Right cardiac atrium (tissue), 5 donors: ENCODE data around the gene TRIB2. TPM values are rescaled to one million over a fixed set of nuclear protein-coding genes. Genes with fewer than 3 reads are reported as not detected.
A peak's percentile ranks its signal among the peaks of the same experiment; 100 is the strongest.

Experiments
- ATAC-seq, 2 donors: fragments of 200-7000 bp; cut with Tn5 transposase; one replicate each; pipeline versions ENCODE4 v1.8.0 to v1.9.1; 2020; ENCODE audit warnings: moderate library complexity in 2 of 2, mild to moderate bottlenecking in 1 of 2
- DNase-seq, 3 donors: peaks; one replicate each; pipeline ENCODE4 v3.0.0-alpha.2; 2020
- H3K27ac ChIP-seq: one replicate; pipeline ENCODE4 v1.5.1; 2013; ENCODE audit warnings: mild to moderate bottlenecking, low read length, control low read depth, moderate library complexity
- H3K27me3 ChIP-seq: one replicate; pipeline ENCODE4 v1.6.1; 2013; ENCODE audit not compliant: control insufficient read depth, insufficient read depth
- H3K4me1 ChIP-seq: one replicate; pipeline ENCODE4 v1.6.1; 2013; ENCODE audit warnings: low read length; ENCODE audit not compliant: control insufficient read depth, insufficient read depth
- H3K4me3 ChIP-seq: one replicate; pipeline ENCODE4 v1.5.1; 2013; ENCODE audit warnings: low read length, control low read depth
- H3K9me3 ChIP-seq: one replicate; pipeline ENCODE4 v1.6.1; 2013; ENCODE audit warnings: low read length; ENCODE audit not compliant: control insufficient read depth
- WGBS: extraction: QIAGEN DNeasy Blood & Tissue Kit; methylation state at CpG from one replicate; pipeline ENCODE4 v1.1.7; 2013; 5-methylcytosine and 5-hydroxymethylcytosine counted together
- intact Hi-C, 4 donors: fragments of 100-400 bp; cut with DNase I; formaldehyde crosslinking; loops; one replicate each; pipeline versions ENCODE4 v1.11.0 to v1.14.0; 2022 to 2023
- polyA plus RNA-seq: library from polyadenylated mRNA; stranded (reverse); fragments of 200-250 nt; gene quantifications from one replicate; pipeline ENCODE4 v1.2.3, GENCODE V29; 2013
- total RNA-seq, 4 donors: library from RNA; stranded (reverse); fragmentation: NEBNext Ultra II Directional; extraction: Animal tissue kit (Norgen Biotek cat#: 25700); gene quantifications; one replicate each; pipeline ENCODE4 v1.2.1, GENCODE V29; 2021
- donor health status: healthy with polysubstance abuse.
- donor health status: DM: no; HTN: yes; CAD: no.
- donor health status: DM: no; HTN: no; CAD: no.
- donor health status: DM: no; HTN: yes; CAD: no; lungs with severe emphysema.
- donor health status: DM: yes; HTN: yes; CAD: no.

TRIB2 gene
- total and polyA plus RNA-seq, 5 donors: 24.7 to 32.2 (median 27.0) TPM

DNA sequence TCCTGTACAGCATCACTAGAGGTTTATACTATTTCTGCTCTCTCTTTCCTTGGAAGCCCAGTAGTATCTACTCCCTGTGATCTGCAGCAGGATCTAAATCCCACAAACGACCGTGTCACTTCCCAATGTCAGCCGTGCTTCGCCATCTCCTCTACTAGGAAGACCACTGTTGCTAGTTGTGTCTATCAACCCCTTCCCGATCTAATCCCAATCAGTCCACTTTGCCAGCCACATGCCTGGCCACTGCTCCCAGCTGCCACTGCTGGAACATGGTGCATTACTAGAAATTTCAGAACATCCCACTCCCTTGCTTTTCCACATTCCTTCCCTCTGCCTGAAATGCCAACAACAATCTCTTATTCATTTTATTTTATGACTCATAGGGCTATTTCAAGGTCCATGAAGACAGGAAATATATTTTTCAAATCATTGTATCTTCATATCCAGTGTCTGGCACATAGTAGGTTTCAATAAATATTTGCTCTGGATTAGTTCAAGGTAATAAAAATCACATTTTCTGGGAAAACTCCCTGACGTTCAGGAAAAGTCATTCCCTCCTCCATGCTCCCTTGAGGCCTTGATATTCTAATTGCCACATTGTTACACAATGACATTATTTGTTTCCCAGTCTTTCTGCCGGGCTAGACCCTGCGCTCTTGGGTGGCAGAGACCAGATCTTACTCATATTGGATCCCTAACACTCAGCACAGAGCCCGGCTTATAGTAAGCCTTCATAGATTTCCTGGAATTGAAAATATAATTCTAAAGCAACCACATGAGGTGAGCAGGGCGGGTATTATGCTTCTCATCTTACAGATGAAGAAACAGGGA lies 2.1 kb upstream of the TRIB2 start:
- DNase-seq (peak in 2 of 3 donors; percentile 40 to 69), ATAC-seq (peak; percentile 8 to 28)
- H3K27me3 ChIP-seq: no peaks in the 10 kb centered on the region
- no peaks in the 10 kb centered on the region for H3K9me3 ChIP-seq
- H3K27ac ChIP-seq: peak overlapping the region; percentile 100
- H3K4me1 ChIP-seq: peaks cover 9% of the 10 kb centered on the region
- no peak overlapping the region for H3K4me3 ChIP-seq
- 61% methylated on average over 10 of the region's 10 CpGs for WGBS
- intact Hi-C loops: loop anchor here in 3 of 4 donors (5.0 to 10.0 kb wide), 11 partner anchors 170 to 890 kb away; no protein-coding TSS in a partner anchor

DNA sequence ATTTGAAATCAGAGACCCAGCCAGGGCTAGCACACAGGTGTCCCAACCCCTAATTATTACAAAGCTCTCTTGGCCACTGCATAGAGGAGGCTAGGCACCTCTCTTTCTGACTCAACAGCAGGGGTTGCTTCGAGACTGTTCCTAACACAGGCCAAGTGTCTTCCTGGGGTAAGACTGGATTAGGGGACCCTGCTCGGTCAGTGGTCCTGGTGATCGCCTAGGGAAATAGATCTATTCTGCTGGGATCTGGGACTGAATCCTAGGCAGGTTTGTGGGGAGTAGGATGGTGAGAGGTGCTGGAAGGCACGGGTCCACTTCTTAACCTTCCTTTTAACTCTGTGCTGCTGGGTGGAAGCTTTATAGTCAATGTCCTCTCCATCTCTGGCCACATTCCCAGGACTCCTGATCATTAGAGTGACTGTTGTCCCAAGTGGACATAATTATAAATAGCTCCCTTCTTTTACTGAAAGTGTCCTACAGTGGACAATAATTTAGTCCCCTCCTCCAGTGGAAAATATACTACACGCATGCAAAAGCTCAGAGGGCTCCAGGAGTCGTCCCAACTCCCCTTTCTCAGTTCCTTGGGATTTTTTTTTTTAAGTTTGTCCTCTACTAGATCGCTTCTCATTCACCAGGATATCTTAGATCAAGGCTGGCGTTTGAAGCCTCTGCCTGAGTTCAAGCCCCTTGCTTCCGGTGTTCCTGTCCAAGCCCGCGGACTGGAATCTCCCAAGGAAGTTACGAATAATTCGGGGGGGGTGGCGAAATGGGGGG lies 1.3 kb upstream of the TRIB2 start:
- intact Hi-C loops: loop anchor here in 3 of 4 donors (5.0 to 10.0 kb wide), 11 partner anchors 171 to 891 kb away; no protein-coding TSS in a partner anchor
- ATAC-seq: peak in 1 of 2 donors; percentile 1

DNA sequence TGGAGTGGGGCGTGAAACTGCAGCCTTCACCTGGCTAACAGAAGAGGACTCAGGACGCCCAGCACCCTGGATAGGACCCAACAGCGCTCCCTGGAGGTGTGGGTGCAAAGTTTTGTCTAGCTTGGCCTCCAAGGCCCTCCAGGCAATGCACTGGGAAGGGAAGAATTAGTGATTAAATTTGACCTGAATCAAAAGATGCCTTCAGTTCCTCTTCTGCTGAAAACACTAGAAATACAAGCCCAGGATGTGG lies 779 bp upstream of the TRIB2 start:
- no peaks in the 10 kb centered on the region for H3K27me3 ChIP-seq
- peak; percentile 35 to 48 for ATAC-seq
- DNase-seq: peak; percentile 76 to 90 (median 90)
- H3K27ac ChIP-seq: peak overlapping the region; percentile 100
- H3K4me3 ChIP-seq: peak overlapping the region; percentile 85
- H3K4me1 ChIP-seq: peaks cover 9% of the 10 kb centered on the region
- no peaks in the 10 kb centered on the region for H3K9me3 ChIP-seq
- intact Hi-C loops: loop anchor here in 3 of 4 donors (5.0 to 10.0 kb wide), 11 partner anchors 171 to 891 kb away; no protein-coding TSS in a partner anchor
- WGBS: 3% methylated on average over 3 of the region's 3 CpGs

More for the DNA sequence above, 1.3 kb upstream of the TRIB2 start:
- WGBS: 24% methylated on average over 14 of the region's 14 CpGs
- H3K4me1 ChIP-seq: peaks cover 9% of the 10 kb centered on the region
- H3K4me3 ChIP-seq: peak overlapping the region; percentile 85
- peak overlapping the region; percentile 100 for H3K27ac ChIP-seq
- H3K27me3 ChIP-seq: no peaks in the 10 kb centered on the region
- DNase-seq: no peak
- H3K9me3 ChIP-seq: no peaks in the 10 kb centered on the region

DNA sequence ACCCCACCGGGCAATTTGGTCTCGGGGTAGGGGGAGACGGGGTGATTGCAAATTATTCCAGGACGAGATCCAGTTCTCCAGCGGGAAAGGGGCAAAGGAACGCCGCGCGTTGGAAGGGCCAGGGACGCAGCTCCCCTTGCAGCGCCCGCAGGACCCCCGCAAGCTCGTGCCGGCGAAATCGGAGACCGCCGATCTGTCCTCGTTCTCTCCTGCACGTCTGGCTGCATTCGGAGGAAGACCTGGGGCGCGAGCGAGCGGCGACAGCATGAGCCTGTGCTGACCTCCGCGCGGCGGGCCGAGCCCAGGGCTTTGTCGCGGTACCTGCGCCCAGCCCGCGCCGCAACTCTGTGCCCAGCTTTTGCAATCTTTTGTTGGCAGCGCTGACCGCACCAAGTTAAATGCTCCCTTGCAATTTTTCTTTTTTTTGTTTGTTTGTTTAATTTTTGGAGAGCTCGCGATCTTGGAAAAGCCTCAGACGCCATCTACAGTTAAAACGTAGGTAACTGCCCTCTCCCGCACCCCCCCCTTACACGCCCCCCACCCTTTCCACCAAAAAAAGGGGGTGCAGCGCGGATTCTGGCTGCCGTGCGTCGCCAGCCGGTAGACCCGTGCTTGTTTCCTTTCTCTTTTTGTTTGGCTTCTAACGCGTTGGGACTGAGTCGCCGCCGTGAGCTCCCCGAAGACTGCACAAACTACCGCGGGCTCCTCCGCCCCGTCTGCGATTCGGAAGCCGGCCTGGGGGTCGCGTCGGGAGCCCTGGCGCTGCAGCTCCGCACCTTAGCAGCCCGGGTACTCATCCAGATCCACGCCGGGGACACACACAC lies 667 bp downstream of the TRIB2 start:
- Histone ChIP-seq H3K9me3 (no peaks in the 10 kb centered on the region), H3K27me3 (no peaks in the 10 kb centered on the region), H3K4me3 (peak overlapping the region; percentile 85), H3K27ac (peak overlapping the region; percentile 99), H3K4me1 (peaks cover 9% of the 10 kb centered on the region)
- intact Hi-C loops: loop anchor here in 3 of 4 donors (2.0 to 10.0 kb wide), 13 partner anchors 173 to 893 kb away; no protein-coding TSS in a partner anchor
- under 1% methylated on average over 74 of the region's 74 CpGs for WGBS
- ATAC-seq (peak; percentile 49 to 51), DNase-seq (peak; percentile 65 to 89 (median 85))

DNA sequence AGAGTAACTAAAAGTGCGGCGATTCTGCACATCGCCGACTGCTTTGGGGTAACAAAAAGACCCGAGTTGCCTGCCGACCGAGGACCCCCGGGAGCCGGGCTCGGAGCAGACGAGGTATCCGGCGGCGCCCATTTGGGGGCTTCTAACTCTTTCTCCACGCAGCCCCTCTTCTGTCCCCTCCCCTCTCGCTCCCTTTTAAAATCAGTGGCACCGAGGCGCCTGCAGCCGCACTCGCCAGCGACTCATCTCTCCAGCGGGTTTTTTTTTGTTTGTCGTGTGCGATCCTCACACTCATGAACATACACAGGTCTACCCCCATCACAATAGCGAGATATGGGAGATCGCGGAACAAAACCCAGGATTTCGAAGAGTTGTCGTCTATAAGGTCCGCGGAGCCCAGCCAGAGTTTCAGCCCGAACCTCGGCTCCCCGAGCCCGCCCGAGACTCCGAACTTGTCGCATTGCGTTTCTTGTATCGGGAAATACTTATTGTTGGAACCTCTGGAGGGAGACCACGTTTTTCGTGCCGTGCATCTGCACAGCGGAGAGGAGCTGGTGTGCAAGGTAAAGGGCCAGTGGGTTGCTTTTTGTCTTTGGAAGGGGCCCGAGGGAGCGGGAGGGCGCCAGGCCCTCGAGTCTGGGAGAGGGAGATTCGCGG lies 1.4 kb downstream of the TRIB2 start:
- peak; percentile 33 to 70 (median 67) for DNase-seq
- Histone ChIP-seq H3K27me3 (no peaks in the 10 kb centered on the region), H3K27ac (peak overlapping the region; percentile 99), H3K4me3 (peak overlapping the region; percentile 85), H3K4me1 (peaks cover 9% of the 10 kb centered on the region), H3K9me3 (no peaks in the 10 kb centered on the region)
- under 1% methylated on average over 50 of the region's 50 CpGs for WGBS
- intact Hi-C loops: loop anchor here in 3 of 4 donors (2.0 to 10.0 kb wide), 13 partner anchors 173 to 893 kb away; no protein-coding TSS in a partner anchor
- no peak for ATAC-seq

DNA sequence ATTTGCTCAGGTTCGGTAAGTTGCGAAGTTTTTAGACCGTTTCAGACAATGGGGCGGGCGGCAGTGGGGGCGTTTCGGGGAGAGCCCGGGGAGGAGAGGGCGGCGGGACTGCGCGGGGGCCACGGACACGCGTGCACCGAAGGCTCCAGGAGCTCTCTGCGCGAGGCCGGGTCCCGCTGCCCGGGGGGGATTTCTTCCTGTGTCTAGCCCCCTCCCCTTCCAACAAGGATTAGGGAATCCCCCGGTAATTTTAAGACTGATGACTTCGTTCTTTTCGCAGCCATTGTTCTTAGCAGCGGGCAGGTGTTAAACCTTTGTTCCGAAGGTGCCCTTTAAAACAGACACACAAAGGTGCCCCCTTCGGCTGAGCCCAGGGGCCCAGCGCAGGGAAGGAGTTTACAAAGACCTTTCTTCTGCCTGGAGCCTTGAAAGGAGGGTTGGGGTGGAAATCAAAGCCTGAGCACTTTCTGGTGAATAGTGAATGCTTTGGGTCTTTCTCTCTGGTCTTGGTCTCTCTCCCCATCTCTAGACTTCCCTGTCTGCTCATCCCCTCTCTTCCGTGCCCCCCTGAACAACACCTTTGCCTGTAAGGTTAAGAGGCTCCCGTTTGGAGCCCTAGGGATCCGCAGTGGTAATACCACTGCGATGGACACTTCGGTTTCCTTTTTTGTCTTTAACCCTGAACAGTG lies 2.1 kb downstream of the TRIB2 start:
- no peaks in the 10 kb centered on the region for H3K27me3 ChIP-seq
- H3K27ac ChIP-seq: peak overlapping the region; percentile 99
- no peaks in the 10 kb centered on the region for H3K9me3 ChIP-seq
- intact Hi-C loops: loop anchor here in 3 of 4 donors (2.0 to 10.0 kb wide), 13 partner anchors 174 to 894 kb away; no protein-coding TSS in a partner anchor
- H3K4me3 ChIP-seq: peak overlapping the region; percentile 85
- no peak for ATAC-seq
- peak; percentile 33 to 75 (median 69) for DNase-seq
- peaks cover 10% of the 10 kb centered on the region for H3K4me1 ChIP-seq
- 1% methylated on average over 33 of the region's 33 CpGs for WGBS

DNA sequence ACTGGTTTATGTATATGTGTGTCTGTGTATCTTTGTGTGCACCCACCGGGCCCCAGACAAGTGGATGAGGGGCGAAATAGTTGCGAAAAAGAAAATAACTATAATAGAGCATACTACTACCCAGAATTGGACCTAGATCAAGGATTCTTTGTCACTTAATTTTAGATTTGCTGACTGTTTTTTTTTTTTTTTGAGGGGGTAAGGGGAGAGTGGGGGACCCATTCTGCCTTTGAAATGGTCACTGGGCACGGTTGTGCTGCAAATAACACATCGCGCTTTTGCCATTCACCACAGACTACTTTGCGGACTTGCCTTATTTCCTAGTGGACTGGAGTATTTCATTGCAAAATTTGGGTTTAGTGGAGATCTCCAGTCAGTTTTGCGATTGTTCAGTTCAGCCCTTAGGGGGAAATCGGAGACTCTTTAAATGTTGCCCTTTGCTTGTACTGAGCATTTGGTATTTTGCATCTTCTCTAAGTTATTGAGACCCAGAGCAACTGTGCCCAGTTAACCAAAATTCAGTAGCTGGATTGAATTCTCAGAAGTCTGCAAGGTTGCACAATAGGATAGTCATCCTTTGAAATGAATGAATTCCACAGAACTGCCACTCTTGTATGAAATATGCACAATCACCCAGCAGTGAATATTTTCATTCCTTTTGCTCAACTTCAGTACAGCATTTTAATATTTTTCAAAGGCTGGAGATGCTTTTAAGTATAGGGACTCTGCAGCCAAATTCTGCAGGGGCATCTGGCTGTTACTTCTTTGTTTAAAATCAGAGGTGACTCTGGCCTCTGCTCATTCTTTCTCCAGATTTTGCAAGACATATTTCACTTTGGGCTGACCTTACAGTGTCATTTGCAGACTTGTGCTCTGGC lies 2.9 kb downstream of the TRIB2 start:
- no peak for DNase-seq
- peak overlapping the region; percentile 99 for H3K27ac ChIP-seq
- no peaks in the 10 kb centered on the region for H3K9me3 ChIP-seq
- intact Hi-C loops: loop anchor here (2.0 to 10.0 kb wide), 14 partner anchors 95 to 895 kb away; no protein-coding TSS in a partner anchor
- no peaks in the 10 kb centered on the region for H3K27me3 ChIP-seq
- no peak for ATAC-seq
- 7% methylated on average over 9 of the region's 9 CpGs for WGBS
- H3K4me1 ChIP-seq: peaks cover 10% of the 10 kb centered on the region
- peak overlapping the region; percentile 85 for H3K4me3 ChIP-seq

DNA sequence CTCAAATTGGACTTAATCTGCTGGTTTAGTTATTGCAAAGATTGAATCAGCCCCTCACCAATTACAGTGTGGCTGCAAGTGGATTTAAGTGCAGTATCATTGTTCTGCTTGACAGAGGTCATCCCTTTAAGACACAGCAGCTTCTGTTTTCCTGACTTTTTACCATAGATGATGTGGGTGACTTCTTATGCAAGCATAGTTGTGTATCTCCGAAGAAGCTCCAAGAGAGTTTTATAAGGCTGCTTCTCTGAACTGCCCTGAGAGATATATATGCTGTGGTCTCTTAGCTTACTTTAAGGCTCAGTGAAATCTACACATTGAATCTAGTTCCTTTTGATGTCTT lies 3.5 kb downstream of the TRIB2 start:
- H3K9me3 ChIP-seq: no peaks in the 10 kb centered on the region
- WGBS: 17% methylated on average over 1 of the region's 1 CpG
- peak overlapping the region; percentile 57 for H3K27ac ChIP-seq
- intact Hi-C loops: loop anchor here in 3 of 4 donors (5.0 to 10.0 kb wide), 3 partner anchors 95 to 285 kb away; no protein-coding TSS in a partner anchor
- no peak for DNase-seq
- H3K4me3 ChIP-seq: peak overlapping the region; percentile 85
- no peak for ATAC-seq
- peaks cover 9% of the 10 kb centered on the region for H3K4me1 ChIP-seq
- no peaks in the 10 kb centered on the region for H3K27me3 ChIP-seq
